SU-DHL-6 (cell line): ENCODE data around the gene FBXW5.

Experiments used
- H2AFZ ChIP-seq: fragments of 200-600 bp; sonication (generic); 2 replicates; pipeline ENCODE4 v1.6.1; 2014; ENCODE audit warnings: low read depth, mild to moderate bottlenecking, moderate library complexity, mixed read lengths, antibody characterized with exemption, low read length; ENCODE audit not compliant: severe bottlenecking
- H3F3A ChIP-seq: fragments of 200-600 bp; shearing (Covaris generic); 2 replicates; pipeline ENCODE4 v1.6.0; 2016; ENCODE audit warnings: antibody characterized with exemption, mild to moderate bottlenecking; ENCODE audit not compliant: insufficient read depth
- H3K27ac ChIP-seq: fragments of 200-600 bp; sonication (generic); 2 replicates; pipeline ENCODE4 v1.5.1; 2016; ENCODE audit warnings: low read depth, mild to moderate bottlenecking, low read length, moderate library complexity, mixed read lengths
- H3K27me3 ChIP-seq: fragments of 200-600 bp; sonication (generic), shearing (Covaris generic); 2 replicates; pipeline ENCODE4 v1.6.0; 2014; ENCODE audit warnings: mild to moderate bottlenecking, low read length
- H3K36me3 ChIP-seq: fragments of 200-600 bp; sonication (generic); 2 replicates; pipeline ENCODE4 v1.6.1; 2014; ENCODE audit warnings: mild to moderate bottlenecking, low read length, mixed read lengths
- H3K4me2 ChIP-seq: fragments of 300-600, 200-600 bp; shearing (Covaris generic), sonication (generic); 2 replicates; pipeline ENCODE4 v1.6.0; 2014; ENCODE audit warnings: low read length, low read depth, mild to moderate bottlenecking; ENCODE audit not compliant: poor library complexity, severe bottlenecking
- H3K4me3 ChIP-seq: fragments of 200-600 bp; sonication (generic); 2 replicates; pipeline ENCODE4 v1.5.1; 2014; ENCODE audit warnings: antibody characterized with exemption, low read length, mild to moderate bottlenecking, mixed read lengths; ENCODE audit not compliant: insufficient read depth, poor library complexity, severe bottlenecking
- H3K79me2 ChIP-seq: fragments of 200-600 bp; sonication (generic); 2 replicates; pipeline ENCODE4 v1.6.1; 2014; ENCODE audit warnings: mild to moderate bottlenecking, low read length, moderate library complexity; ENCODE audit not compliant: insufficient read depth
- H3K9ac ChIP-seq: fragments of 200-600 bp; sonication (generic); 2 replicates; pipeline ENCODE4 v1.7.0; 2014; ENCODE audit warnings: mild to moderate bottlenecking, low read length
- H3K9me2 ChIP-seq: fragments of 200-600 bp; sonication (generic); replicated peaks from 2 replicates; pipeline ENCODE4 v1.6.1; 2014; ENCODE audit warnings: low read length; ENCODE audit not compliant: insufficient read depth
- H3K9me3 ChIP-seq: fragments of 200-600 bp; sonication (generic); 2 replicates; pipeline ENCODE4 v1.6.1; 2014; ENCODE audit warnings: low read length, mixed read lengths; ENCODE audit not compliant: insufficient read depth
- H4K20me1 ChIP-seq: fragments of 200-600 bp; sonication (generic); 2 replicates; pipeline ENCODE4 v1.6.1; 2014; ENCODE audit warnings: low read depth, mild to moderate bottlenecking, antibody characterized with exemption, low read length, moderate library complexity, mixed read lengths
- EZH2phosphoT487 ChIP-seq: fragments of 200-600 bp; sonication (generic), shearing (Covaris generic); conservative IDR thresholded peaks from 2 replicates; pipeline ENCODE4 v1.6.1; 2018; ENCODE audit warnings: mild to moderate bottlenecking, antibody characterized with exemption, low read length, moderate library complexity, mixed read lengths
- TF ChIP-seq, protein P1 (sequence below): fragments of 200-600 bp; sonication (generic); IDR thresholded peaks from one replicate; pipeline ENCODE4 v1.5.1; 2017; ENCODE audit warnings: antibody characterized with exemption, mild to moderate bottlenecking, low read length, moderate library complexity; ENCODE audit not compliant: insufficient read depth, poor library complexity, severe bottlenecking

The FBXW5 gene

DNA sequence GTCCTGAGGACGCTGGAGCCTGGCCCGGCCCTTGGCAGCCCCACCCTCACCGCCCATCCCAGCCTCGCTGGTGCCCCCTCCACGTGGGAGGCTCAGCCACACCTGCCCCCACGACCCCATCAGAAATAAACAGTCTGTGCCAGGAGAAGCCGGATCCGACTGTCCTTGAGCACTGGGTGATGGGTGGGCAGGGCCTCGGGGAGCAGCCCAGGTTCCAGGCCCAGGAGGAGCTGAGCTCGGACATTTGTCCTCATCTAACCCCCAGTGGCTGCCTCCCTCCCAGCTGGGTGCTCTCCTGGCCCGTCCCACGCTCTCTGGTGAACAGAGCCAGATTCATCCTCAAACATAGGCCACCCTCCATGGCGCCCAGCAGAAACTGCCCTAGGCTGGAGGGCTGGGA is 28.2 kb upstream of the FBXW5 start:
- Histone ChIP-seq H3K27ac (no peak overlapping the region), H2AFZ (no peak overlapping the region), H3K36me3 (no peaks in the 10 kb centered on the region), H3K4me3 (no peak overlapping the region), H3K9ac (no peak overlapping the region), H3K4me2 (no peak overlapping the region), H3K9me2 (no peaks in the 10 kb centered on the region), H3K27me3 (no peaks in the 10 kb centered on the region), H4K20me1 (no peaks in the 10 kb centered on the region), H3K9me3 (no peaks in the 10 kb centered on the region), H3F3A (no peaks in the 10 kb centered on the region), H3K79me2 (no peaks in the 10 kb centered on the region)
- TF ChIP-seq, protein P1, sequence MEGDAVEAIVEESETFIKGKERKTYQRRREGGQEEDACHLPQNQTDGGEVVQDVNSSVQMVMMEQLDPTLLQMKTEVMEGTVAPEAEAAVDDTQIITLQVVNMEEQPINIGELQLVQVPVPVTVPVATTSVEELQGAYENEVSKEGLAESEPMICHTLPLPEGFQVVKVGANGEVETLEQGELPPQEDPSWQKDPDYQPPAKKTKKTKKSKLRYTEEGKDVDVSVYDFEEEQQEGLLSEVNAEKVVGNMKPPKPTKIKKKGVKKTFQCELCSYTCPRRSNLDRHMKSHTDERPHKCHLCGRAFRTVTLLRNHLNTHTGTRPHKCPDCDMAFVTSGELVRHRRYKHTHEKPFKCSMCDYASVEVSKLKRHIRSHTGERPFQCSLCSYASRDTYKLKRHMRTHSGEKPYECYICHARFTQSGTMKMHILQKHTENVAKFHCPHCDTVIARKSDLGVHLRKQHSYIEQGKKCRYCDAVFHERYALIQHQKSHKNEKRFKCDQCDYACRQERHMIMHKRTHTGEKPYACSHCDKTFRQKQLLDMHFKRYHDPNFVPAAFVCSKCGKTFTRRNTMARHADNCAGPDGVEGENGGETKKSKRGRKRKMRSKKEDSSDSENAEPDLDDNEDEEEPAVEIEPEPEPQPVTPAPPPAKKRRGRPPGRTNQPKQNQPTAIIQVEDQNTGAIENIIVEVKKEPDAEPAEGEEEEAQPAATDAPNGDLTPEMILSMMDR = no peak
- TF ChIP-seq EZH2phosphoT487 = no peak

DNA sequence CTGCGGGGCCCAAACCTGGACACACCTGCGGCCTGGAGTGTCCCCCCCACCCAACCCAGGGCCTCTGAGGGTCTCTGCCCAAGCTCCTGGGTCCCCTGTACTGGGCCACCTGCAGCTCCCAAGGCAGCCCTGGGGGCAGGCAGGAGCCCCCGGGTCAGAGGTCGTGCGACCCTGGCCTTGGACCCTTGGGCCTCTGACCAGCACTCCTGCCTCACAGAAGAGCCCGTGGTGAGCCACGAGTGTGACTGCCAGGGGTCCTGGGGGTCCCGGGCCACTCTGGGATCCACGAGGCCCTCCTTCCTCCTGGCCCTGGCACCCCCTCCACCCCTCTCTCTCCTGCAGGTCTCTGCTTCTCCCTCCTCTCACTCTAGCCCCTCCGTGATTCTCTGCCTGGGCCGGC is 27.8 kb upstream of the FBXW5 start:
- no peaks in the 10 kb centered on the region for H3K27me3 ChIP-seq
- TF ChIP-seq, protein P1 = no peak
- TF ChIP-seq EZH2phosphoT487 = no peak
- no peaks in the 10 kb centered on the region for H3F3A ChIP-seq
- no peaks in the 10 kb centered on the region for H3K9me3 ChIP-seq
- no peaks in the 10 kb centered on the region for H4K20me1 ChIP-seq
- H3K4me3 ChIP-seq = no peak overlapping the region
- no peaks in the 10 kb centered on the region for H3K36me3 ChIP-seq
- H3K9ac ChIP-seq = no peak overlapping the region
- no peak overlapping the region for H3K27ac ChIP-seq
- no peak overlapping the region for H3K4me2 ChIP-seq
- no peaks in the 10 kb centered on the region for H3K9me2 ChIP-seq
- no peaks in the 10 kb centered on the region for H3K79me2 ChIP-seq
- H2AFZ ChIP-seq = no peak overlapping the region

DNA sequence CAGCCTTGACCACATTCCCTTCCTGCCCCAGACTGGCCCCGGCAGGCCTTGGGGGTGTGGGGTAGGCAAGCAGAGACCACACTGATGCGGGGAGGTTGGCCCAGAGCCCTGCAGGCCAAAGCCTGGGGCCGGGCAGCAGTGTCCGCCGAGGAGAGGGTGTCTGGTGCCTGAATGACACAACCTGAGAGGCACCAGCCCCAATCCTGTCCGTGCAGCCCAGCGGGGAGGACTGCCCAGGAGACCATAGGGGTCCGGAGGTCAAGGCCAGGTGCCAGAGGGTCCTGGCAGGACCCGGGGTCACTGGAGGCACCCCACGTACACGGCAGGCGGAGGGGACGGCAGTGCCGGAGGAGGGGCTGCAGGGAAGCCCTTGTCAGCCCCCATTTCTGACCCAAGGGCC is 27.2 kb upstream of the FBXW5 start:
- H3K9ac ChIP-seq = no peak overlapping the region
- H3K9me2 ChIP-seq = no peaks in the 10 kb centered on the region
- H3K79me2 ChIP-seq = no peaks in the 10 kb centered on the region
- H3K36me3 ChIP-seq = no peaks in the 10 kb centered on the region
- no peaks in the 10 kb centered on the region for H4K20me1 ChIP-seq
- H3F3A ChIP-seq = no peaks in the 10 kb centered on the region
- no peak overlapping the region for H3K4me2 ChIP-seq
- no peak overlapping the region for H2AFZ ChIP-seq
- no peaks in the 10 kb centered on the region for H3K9me3 ChIP-seq
- no peak overlapping the region for H3K4me3 ChIP-seq
- no peaks in the 10 kb centered on the region for H3K27me3 ChIP-seq
- H3K27ac ChIP-seq = no peak overlapping the region
- TF ChIP-seq, protein P1 = no peak
- no peak for TF ChIP-seq EZH2phosphoT487

DNA sequence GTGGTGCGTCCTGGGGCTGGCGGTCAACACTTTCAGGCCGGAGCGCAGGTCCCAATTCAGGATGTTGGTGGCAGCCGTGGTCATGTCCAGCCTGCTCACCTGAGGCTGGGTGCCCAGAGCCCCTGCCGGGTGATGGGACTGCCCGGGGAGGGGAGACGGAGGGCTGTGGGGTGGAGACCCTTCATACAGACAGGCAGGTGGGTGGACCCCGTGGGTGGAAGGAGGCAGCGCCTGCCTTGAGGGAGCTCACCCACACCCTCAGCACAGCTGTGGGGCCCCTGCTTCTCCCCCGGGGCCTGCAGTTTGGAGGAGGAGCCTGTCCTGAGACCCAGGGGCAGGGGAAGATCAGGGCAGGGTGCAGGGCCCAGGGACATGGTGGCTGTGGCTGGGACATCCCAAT is 25.8 kb upstream of the FBXW5 start:
- no peak overlapping the region for H2AFZ ChIP-seq
- no peak overlapping the region for H3K4me3 ChIP-seq
- H3K36me3 ChIP-seq = no peaks in the 10 kb centered on the region
- H3K9me2 ChIP-seq = no peaks in the 10 kb centered on the region
- H3K9ac ChIP-seq = no peak overlapping the region
- no peak for TF ChIP-seq EZH2phosphoT487
- TF ChIP-seq, protein P1 = no peak
- H3K4me2 ChIP-seq = no peak overlapping the region
- H3F3A ChIP-seq = no peaks in the 10 kb centered on the region
- H3K27me3 ChIP-seq = no peaks in the 10 kb centered on the region
- H4K20me1 ChIP-seq = no peaks in the 10 kb centered on the region
- no peaks in the 10 kb centered on the region for H3K9me3 ChIP-seq
- no peaks in the 10 kb centered on the region for H3K79me2 ChIP-seq
- no peak overlapping the region for H3K27ac ChIP-seq
